Upper lobe of right lung (tissue), 1 donor: ENCODE results near the gene HOXD8. TPM values are rescaled to one million over a fixed set of nuclear protein-coding genes. Genes with fewer than 3 reads are reported as not detected.

ENCODE experiments used
- ATAC-seq: fragments of 200-7000 bp; cut with Tn5 transposase; one replicate; pipeline ENCODE4 v1.9.1; 2020; ENCODE audit warnings: mild to moderate bottlenecking, moderate library complexity
- DNase-seq: peaks from one replicate; pipeline ENCODE4 v3.0.0-alpha.2; 2020
- H3K27ac ChIP-seq: fragments of 200-600 bp; one replicate; pipeline ENCODE4 v1.8.0; 2022
- H3K27me3 ChIP-seq: fragments of 200-600 bp; one replicate; pipeline ENCODE4 v1.8.0; 2022; ENCODE audit warnings: mild to moderate bottlenecking
- H3K36me3 ChIP-seq: fragments of 200-600 bp; one replicate; pipeline ENCODE4 v1.8.0; 2022
- H3K4me1 ChIP-seq: fragments of 200-600 bp; one replicate; pipeline ENCODE4 v1.8.0; 2022
- H3K4me3 ChIP-seq: fragments of 200-600 bp; one replicate; pipeline ENCODE4 v1.8.0; 2022; ENCODE audit warnings: mild to moderate bottlenecking
- H3K9me3 ChIP-seq: fragments of 200-600 bp; one replicate; pipeline ENCODE4 v1.8.0; 2022
- CTCF ChIP-seq: fragments of 200-600 bp; IDR thresholded peaks from one replicate; pipeline ENCODE4 v1.8.0; 2022; ENCODE audit warnings: antibody characterized with exemption
- intact Hi-C: fragments of 100-400 bp; cut with DNase I; formaldehyde crosslinking; loops from one replicate; pipeline ENCODE4 v1.11.0; 2022
- total RNA-seq: library from RNA; stranded (reverse); fragmentation: NEBNext Ultra II Directional; extraction: Animal tissue kit (Norgen Biotek cat#: 25700); gene quantifications from one replicate; pipeline ENCODE4 v1.2.1, GENCODE V29; 2021
- donor health status: DM: no; HTN: yes; CAD: no; lungs with severe emphysema.

The HOXD8 gene
- total RNA-seq, 1 donor from 2014 or later: 2.6 TPM

- no peak for DNase-seq
- H3K36me3 ChIP-seq: no peaks in the 10 kb centered on the region
- intact Hi-C loops: loop anchor here (10.0 kb wide), 2 partner anchors 318 to 418 kb away; no protein-coding TSS in a partner anchor
- peak overlapping the region; percentile 11 for H3K4me3 ChIP-seq
- H3K27me3 ChIP-seq: peaks cover 97% of the 10 kb centered on the region
- no peak for TF ChIP-seq CTCF
- peaks cover 18% of the 10 kb centered on the region for H3K4me1 ChIP-seq
- no peak for ATAC-seq
- H3K9me3 ChIP-seq: no peaks in the 10 kb centered on the region
- H3K27ac ChIP-seq: no peak overlapping the region
These were observed 7.7 kb downstream of the HOXD8 start for GRCh38 chr2:176137252-176137580.

GRCh38 chr2:176137906-176138305, 8.4 kb downstream of the HOXD8 start:
- Histone ChIP-seq H3K9me3 (no peaks in the 10 kb centered on the region), H3K4me1 (peaks cover 15% of the 10 kb centered on the region), H3K27me3 (peaks cover 97% of the 10 kb centered on the region), H3K4me3 (no peak overlapping the region), H3K36me3 (no peaks in the 10 kb centered on the region), H3K27ac (no peak overlapping the region)
- intact Hi-C loops: loop anchor here (10.0 kb wide), 2 partner anchors 317 to 417 kb away; no protein-coding TSS in a partner anchor
- ATAC-seq (no peak), DNase-seq (no peak)
- no peak for TF ChIP-seq CTCF

GRCh38 chr2:176138526-176138922, 9.0 kb downstream of the HOXD8 start:
- H3K36me3 ChIP-seq: no peaks in the 10 kb centered on the region
- H3K4me1 ChIP-seq: peaks cover 15% of the 10 kb centered on the region
- intact Hi-C loops: loop anchor here (10.0 kb wide), 2 partner anchors 316 to 416 kb away; no protein-coding TSS in a partner anchor
- TF ChIP-seq CTCF: no peak
- H3K27me3 ChIP-seq: peaks cover 96% of the 10 kb centered on the region
- ATAC-seq (no peak), DNase-seq (no peak)
- no peaks in the 10 kb centered on the region for H3K9me3 ChIP-seq
- no peak overlapping the region for H3K27ac ChIP-seq
- H3K4me3 ChIP-seq: no peak overlapping the region

GRCh38 chr2:176138923-176139660, 9.6 kb downstream of the HOXD8 start:
- ATAC-seq (no peak), DNase-seq (no peak)
- TF ChIP-seq CTCF: no peak
- Histone ChIP-seq H3K4me1 (peaks cover 15% of the 10 kb centered on the region), H3K4me3 (no peak overlapping the region), H3K36me3 (no peaks in the 10 kb centered on the region), H3K9me3 (no peaks in the 10 kb centered on the region), H3K27ac (no peak overlapping the region), H3K27me3 (peaks cover 95% of the 10 kb centered on the region)
- intact Hi-C loops: loop anchor here (10.0 kb wide), 2 partner anchors 316 to 416 kb away; no protein-coding TSS in a partner anchor

- ATAC-seq: no peak
- TF ChIP-seq CTCF: no peak
- intact Hi-C loops: loop anchor here (10.0 kb wide), 2 partner anchors 315 to 415 kb away; no protein-coding TSS in a partner anchor
- no peaks in the 10 kb centered on the region for H3K36me3 ChIP-seq
- DNase-seq: no peak
- peak overlapping the region; percentile 8 for H3K4me3 ChIP-seq
- H3K9me3 ChIP-seq: no peaks in the 10 kb centered on the region
- H3K27me3 ChIP-seq: peaks cover 92% of the 10 kb centered on the region
- H3K4me1 ChIP-seq: peaks cover 15% of the 10 kb centered on the region
- no peak overlapping the region for H3K27ac ChIP-seq
These were observed 10.4 kb downstream of the HOXD8 start for GRCh38 chr2:176139661-176140512.
